ENCODE results near the gene NME4. TPM values are rescaled to one million over a fixed set of nuclear protein-coding genes. Genes with fewer than 3 reads are reported as not detected.

NME4 gene
- total and polyA plus RNA-seq, 2 donors (not counting 1 experiment from before 2014, with no cell fraction given) = 48.7 to 61.9 TPM

GRCh38 chr16:399340-400019 is 2.5 kb downstream of the NME4 start:
- H3K27ac Mint-ChIP-seq = peak overlapping the region; percentile 100
- H3K4me3 Mint-ChIP-seq = peak overlapping the region; percentile 53
- Histone ChIP-seq H3K9ac (ENCODE audit: low read length) (no peak overlapping the region), H3K79me2 (ENCODE audit: control insufficient read depth, insufficient read depth, low read length) (no peaks in the 10 kb centered on the region), H3K36me3 (replicated peaks in 1 of 2; ENCODE audit: control extremely low read depth in 1 of 2, control insufficient read depth in 1 of 2, extremely low read depth in 1 of 2, insufficient read depth in 2 of 2, low read length in 1 of 2) (peaks cover 0 to 6% of the 10 kb centered on the region in 2 experiments), H3K4me1 (ENCODE audit: control insufficient read depth in 2 of 2, insufficient read depth in 2 of 2, low read length in 2 of 2) (peaks cover 26 to 39% of the 10 kb centered on the region in 2 donors), H4K20me1 (ENCODE audit: control insufficient read depth, insufficient read depth, low read length, poor library complexity, severe bottlenecking) (peaks cover 7% of the 10 kb centered on the region), H3K27me3 (replicated peaks in 1 of 4; ENCODE audit: control extremely low read depth in 1 of 4, control insufficient read depth in 3 of 4, insufficient read depth in 4 of 4, low read length in 3 of 4) (no peaks in the 10 kb centered on the region), H3K27ac (ENCODE audit: low read length in 2 of 2) (peak overlapping the region; percentile 78 to 90), H3K4me2 (replicated peaks; ENCODE audit: low read depth, low read length, poor library complexity, severe bottlenecking) (peak overlapping the region; percentile 79), H2AFZ (ENCODE audit: insufficient read depth, low read depth, low read length, poor library complexity, severe bottlenecking) (no peak overlapping the region), H3K4me3 (ENCODE audit: control extremely low read depth in 1 of 5, extremely low read depth in 1 of 5, insufficient read depth in 1 of 5, low read depth in 2 of 5, low read length in 4 of 5) (no peak overlapping the region), H3K9me3 (ENCODE audit: control extremely low read depth in 1 of 3, control insufficient read depth in 2 of 3, insufficient read depth in 1 of 3, low read length in 2 of 3) (peaks cover 0 to 6% (median 0%) of the 10 kb centered on the region in 3 donors)
- H3K4me1 Mint-ChIP-seq = peaks cover 27% of the 10 kb centered on the region
- TF ChIP-seq CTCF (IDR thresholded peaks at IDR 0.05) = no peak
- TF ChIP-seq EZH2 (IDR thresholded peaks at IDR 0.05; ENCODE audit: borderline replicate concordance, insufficient read depth, low read depth, low read length, poor library complexity, severe bottlenecking) = no peak
- intact Hi-C loops (cut with micrococcal nuclease) = loop anchor here (1.0 to 5.0 kb wide), 3 partner anchors 16 to 1213 kb away; partner anchors contain the start of genes CRAMP1 and IFT140
- DNase-seq (peak; percentile 37), ATAC-seq (ENCODE audit: low read depth) (no peak)
- CTCF ChIA-PET = interaction anchor here (0.6 kb wide), 1 partner anchor 90 kb away, joined by 4 read pairs; no protein-coding TSS in a partner anchor
- no peaks in the 10 kb centered on the region for H3K27me3 Mint-ChIP-seq
- 84% methylated on average over 17 of the region's 22 CpGs for WGBS (ENCODE audit: insufficient coverage)
- POLR2A ChIA-PET = interaction anchor here (1.2 kb wide), 1 partner anchor 250 kb away, joined by 4 read pairs; the partner anchor contains the start of gene WDR90
- no peaks in the 10 kb centered on the region for H3K9me3 Mint-ChIP-seq (ENCODE audit: insufficient read depth)
